Suprapubic skin (tissue), 4 donors: ENCODE measurements around the gene PAGE2B.

Source experiments
- CTCF ChIP-seq, 2 donors: fragments of 200-600 bp in 1 of 2; fragments of 450-650 bp in 1 of 2; sonication (generic) in 1 of 2; IDR thresholded peaks; one replicate each; pipeline ENCODE4 v1.5.1; 2016 to 2019; ENCODE audit warnings: antibody characterized with exemption in 2 of 2, mild to moderate bottlenecking in 1 of 2, moderate library complexity in 1 of 2
- EP300 ChIP-seq: sonication (generic); formaldehyde crosslinking; IDR thresholded peaks from one replicate; pipeline ENCODE4 v1.6.1; 2017; ENCODE audit warnings: antibody characterized with exemption
- POLR2A ChIP-seq, 2 donors: fragments of 450-650 bp; IDR thresholded peaks; one replicate each; pipeline ENCODE4 v1.6.1; 2017; ENCODE audit warnings: antibody characterized with exemption in 2 of 2, mild to moderate bottlenecking in 2 of 2, moderate library complexity in 2 of 2
- POLR2AphosphoS5 ChIP-seq, 3 donors: sonication (generic); formaldehyde crosslinking; IDR thresholded peaks; one replicate each; pipeline ENCODE4 v1.6.1; 2017; ENCODE audit warnings: antibody characterized with exemption in 3 of 3

DNA sequence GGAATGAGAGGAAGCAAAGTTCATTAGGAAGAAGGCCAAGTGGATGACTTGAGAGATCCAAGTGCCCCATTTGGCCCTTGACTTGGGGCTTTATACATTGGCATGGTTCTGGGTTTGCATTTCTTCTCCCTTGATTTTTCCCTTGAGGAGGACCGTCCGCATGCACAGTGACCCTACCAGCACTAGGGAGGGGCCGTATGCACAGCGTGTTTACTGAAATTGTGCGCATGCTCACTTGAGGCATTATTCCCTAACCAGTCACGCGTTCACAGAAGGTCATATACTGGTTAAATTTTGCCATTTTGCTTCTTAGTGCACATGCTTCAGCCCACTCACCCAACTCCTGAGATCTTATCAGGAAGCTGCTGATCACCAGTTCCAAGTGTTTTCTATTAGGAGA is 49.1 kb downstream of the PAGE2B start:
- TF ChIP-seq CTCF (IDR thresholded peaks at IDR 0.05) (no peak), EP300 (no peak), POLR2AphosphoS5 (IDR thresholded peaks at IDR 0.05) (no peak), POLR2A (IDR thresholded peaks at IDR 0.05) (no peak)
